Activated naive CD8-positive, alpha-beta T cell (primary cell): ENCODE results near the gene VIT.

Source experiments
- H3K27ac Mint-ChIP-seq: one replicate; pipeline ENCODE4 v1.8.0; 2021; ENCODE audit warnings: mixed read lengths
- H3K27me3 Mint-ChIP-seq: one replicate; pipeline ENCODE4 v1.8.0; 2021; ENCODE audit warnings: mixed read lengths
- H3K36me3 Mint-ChIP-seq: one replicate; pipeline ENCODE4 v1.8.0; 2021; ENCODE audit warnings: mixed read lengths
- H3K4me1 Mint-ChIP-seq: one replicate; pipeline ENCODE4 v1.8.0; 2021; ENCODE audit warnings: low read depth, mixed read lengths
- H3K4me3 Mint-ChIP-seq: one replicate; pipeline ENCODE4 v1.8.0; 2021; ENCODE audit warnings: mild to moderate bottlenecking, mixed read lengths
- H3K9me3 Mint-ChIP-seq: one replicate; pipeline ENCODE4 v1.8.0; 2021; ENCODE audit warnings: low read depth, mixed read lengths

VIT gene

DNA sequence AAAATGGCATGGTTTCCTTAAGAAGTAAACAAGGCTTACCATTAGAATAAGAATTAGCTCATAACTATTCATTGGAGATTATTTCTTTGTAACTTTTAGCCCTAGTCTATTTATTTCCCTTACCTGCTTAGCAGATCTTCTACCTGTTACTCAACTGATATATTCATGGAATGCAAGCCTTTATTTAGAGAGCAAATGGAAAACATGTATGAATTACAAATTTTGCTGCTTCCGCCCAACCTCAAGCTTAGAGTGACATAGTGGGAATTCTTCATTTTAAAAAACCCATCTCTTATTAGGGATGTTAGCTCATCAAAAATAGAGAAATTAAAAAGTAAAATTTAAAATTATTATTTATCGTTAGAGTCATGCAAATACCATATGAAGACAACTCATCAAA is 158.9 kb downstream of the VIT start:
- H3K9me3 Mint-ChIP-seq: no peaks in the 10 kb centered on the region
- H3K4me1 Mint-ChIP-seq: peaks cover 10% of the 10 kb centered on the region
- no peak overlapping the region for H3K4me3 Mint-ChIP-seq
- no peaks in the 10 kb centered on the region for H3K27me3 Mint-ChIP-seq
- H3K27ac Mint-ChIP-seq: no peak overlapping the region
- peaks cover 15% of the 10 kb centered on the region for H3K36me3 Mint-ChIP-seq

DNA sequence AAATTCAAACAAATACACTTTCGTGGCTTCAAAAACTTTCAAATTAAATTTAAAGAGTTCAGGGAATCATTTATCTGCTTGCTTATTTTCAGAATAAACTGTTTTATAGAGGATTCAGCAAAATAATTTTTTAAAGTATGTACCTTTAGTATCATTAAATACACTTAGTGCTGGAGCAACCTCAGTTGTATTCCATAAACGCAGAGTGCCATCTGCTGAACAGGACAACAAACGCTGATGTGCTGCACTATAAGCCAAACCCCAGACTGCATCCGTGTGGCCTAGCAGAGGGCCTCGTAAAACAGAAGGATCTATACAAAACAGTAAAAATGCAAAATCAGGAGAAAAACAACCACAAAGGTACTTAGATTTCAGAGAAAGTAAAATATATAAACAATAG is 161.2 kb downstream of the VIT start:
- Mint-ChIP-seq H3K27ac (no peak overlapping the region), H3K27me3 (no peaks in the 10 kb centered on the region), H3K9me3 (no peaks in the 10 kb centered on the region), H3K36me3 (peaks cover 20% of the 10 kb centered on the region), H3K4me3 (no peak overlapping the region), H3K4me1 (peaks cover 10% of the 10 kb centered on the region)

DNA sequence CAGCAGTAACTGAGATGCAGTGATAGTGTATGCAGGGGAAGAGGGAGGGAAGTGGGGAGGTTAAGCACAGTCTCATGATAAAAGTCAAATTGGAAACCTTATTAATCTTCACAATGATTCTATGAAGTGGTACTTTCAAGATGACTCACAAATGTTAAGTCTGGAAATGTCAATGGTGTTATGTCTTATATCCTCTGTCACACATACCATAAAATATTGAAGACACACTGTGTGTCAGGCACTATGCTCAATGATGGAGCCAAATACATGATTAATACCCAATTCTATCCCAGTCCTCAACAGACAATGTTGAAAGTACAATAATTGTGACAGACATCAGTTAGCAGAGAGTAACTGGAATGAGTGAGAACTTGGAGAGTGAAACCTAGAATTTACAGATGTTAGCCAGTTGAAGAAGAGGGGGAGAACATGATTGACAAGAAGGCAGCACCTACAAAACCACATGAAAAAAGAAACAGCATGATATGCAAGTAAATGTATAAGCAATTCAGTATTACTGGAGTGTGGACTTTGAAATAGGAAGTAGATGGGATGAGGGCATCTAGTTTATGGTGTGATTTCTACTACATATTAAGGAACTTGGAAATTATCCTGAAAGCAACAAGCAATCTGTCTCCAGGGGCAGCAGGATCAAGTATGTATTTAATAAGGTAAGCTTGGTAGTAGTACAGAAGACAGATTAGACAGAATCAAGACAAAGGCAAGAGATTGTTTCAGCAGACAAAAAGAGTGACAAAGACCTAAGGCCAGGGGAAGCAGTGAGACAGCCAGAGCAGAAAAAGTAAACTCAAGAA is 162.3 kb downstream of the VIT start:
- Mint-ChIP-seq H3K4me3 (no peak overlapping the region), H3K27ac (peak overlapping the region; percentile 69), H3K27me3 (no peaks in the 10 kb centered on the region), H3K9me3 (no peaks in the 10 kb centered on the region), H3K36me3 (peaks cover 27% of the 10 kb centered on the region), H3K4me1 (peaks cover 10% of the 10 kb centered on the region)

DNA sequence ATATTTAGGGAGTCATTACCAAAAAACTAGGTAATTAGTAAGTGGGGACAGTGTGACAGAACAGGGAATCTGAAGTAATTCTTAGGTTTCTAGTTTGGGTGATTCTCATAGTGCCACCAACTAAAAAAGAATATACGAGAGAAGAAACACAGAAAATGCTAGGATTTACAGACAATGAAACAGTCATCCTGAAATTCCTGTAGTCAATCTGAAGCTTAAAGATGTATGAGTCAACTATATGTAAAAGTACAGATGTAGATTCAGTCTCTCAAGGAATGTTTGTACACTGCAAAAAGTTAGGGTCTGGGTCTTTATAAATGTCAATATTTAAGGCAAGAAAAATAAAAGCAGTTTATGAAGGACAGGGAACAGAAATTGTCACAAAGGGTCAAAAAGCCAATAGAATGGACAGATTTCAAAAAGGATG is 162.9 kb downstream of the VIT start:
- H3K36me3 Mint-ChIP-seq: peaks cover 30% of the 10 kb centered on the region
- H3K9me3 Mint-ChIP-seq: no peaks in the 10 kb centered on the region
- H3K4me3 Mint-ChIP-seq: no peak overlapping the region
- H3K4me1 Mint-ChIP-seq: peaks cover 10% of the 10 kb centered on the region
- no peaks in the 10 kb centered on the region for H3K27me3 Mint-ChIP-seq
- peak overlapping the region; percentile 1 for H3K27ac Mint-ChIP-seq

DNA sequence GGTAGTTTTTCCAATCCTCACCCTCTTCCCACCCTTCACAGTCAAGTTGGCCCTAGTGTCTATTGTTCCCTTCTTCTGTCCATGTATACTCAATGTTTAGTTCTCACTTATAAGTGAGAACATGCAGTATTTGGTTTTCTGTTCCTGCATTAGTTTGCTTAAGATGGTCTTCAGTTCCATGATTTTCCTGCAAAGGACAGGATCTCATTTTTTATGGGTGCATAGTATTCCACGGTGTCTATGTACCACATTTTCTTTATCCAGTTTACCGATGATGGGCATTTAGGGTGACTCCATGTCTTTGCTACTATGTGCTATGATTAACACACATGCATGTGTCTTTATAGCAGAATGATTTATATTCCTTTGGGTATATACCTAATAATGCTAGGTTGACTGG is 165.4 kb downstream of the VIT start:
- Mint-ChIP-seq H3K36me3 (peaks cover 39% of the 10 kb centered on the region), H3K9me3 (no peaks in the 10 kb centered on the region), H3K4me3 (no peak overlapping the region), H3K27me3 (no peaks in the 10 kb centered on the region), H3K27ac (no peak overlapping the region), H3K4me1 (peaks cover 10% of the 10 kb centered on the region)
